22Rv1 (cell line): ENCODE data around the gene LITAF.

ENCODE experiments used
- ZFX ChIP-seq: fragments of 450-650 bp; IDR thresholded peaks from 2 replicates; pipeline ENCODE4 v1.6.1; 2017; ENCODE audit warnings: antibody characterized with exemption, borderline replicate concordance
- TF ChIP-seq, protein P1 (sequence below): fragments of 450-650 bp; IDR thresholded peaks from 2 replicates; pipeline ENCODE4 v1.5.1; 2017; ENCODE audit warnings: mild to moderate bottlenecking

- TF ChIP-seq, protein P1, sequence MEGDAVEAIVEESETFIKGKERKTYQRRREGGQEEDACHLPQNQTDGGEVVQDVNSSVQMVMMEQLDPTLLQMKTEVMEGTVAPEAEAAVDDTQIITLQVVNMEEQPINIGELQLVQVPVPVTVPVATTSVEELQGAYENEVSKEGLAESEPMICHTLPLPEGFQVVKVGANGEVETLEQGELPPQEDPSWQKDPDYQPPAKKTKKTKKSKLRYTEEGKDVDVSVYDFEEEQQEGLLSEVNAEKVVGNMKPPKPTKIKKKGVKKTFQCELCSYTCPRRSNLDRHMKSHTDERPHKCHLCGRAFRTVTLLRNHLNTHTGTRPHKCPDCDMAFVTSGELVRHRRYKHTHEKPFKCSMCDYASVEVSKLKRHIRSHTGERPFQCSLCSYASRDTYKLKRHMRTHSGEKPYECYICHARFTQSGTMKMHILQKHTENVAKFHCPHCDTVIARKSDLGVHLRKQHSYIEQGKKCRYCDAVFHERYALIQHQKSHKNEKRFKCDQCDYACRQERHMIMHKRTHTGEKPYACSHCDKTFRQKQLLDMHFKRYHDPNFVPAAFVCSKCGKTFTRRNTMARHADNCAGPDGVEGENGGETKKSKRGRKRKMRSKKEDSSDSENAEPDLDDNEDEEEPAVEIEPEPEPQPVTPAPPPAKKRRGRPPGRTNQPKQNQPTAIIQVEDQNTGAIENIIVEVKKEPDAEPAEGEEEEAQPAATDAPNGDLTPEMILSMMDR = no peak
- TF ChIP-seq ZFX = no peak
Observed at GRCh38 chr16:11575223-11575589, 11.5 kb downstream of the LITAF start.
